Measurements from ENCODE around the gene ZNF346. TPM values are rescaled to one million over a fixed set of nuclear protein-coding genes. Genes with fewer than 3 reads are reported as not detected.

ZNF346 gene
- total and polyA plus RNA-seq, 10 of the 15 experiments (the other 5 are each of a cell fraction or from before 2014, with no cell fraction given) = 6.5 to 30.2 (median 24.0) TPM

DNA sequence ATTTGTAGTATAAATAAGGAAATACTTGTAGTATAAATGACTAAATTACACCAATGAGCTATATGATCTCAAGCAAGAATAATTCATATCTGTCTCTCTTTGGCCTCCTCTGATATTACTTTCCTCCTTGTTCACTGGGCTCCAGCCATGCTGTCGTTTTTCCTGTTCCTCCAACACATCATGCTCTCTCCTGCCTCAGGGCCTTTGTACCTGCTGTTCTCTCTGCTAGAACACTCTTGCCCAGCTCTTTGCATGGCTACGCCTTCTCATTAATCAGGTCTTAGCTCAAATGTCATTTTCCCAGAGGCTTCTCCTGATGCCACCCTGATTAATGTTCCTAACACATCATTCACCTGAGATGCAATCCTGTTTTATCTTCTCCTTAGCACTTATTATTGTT, 2.5 kb upstream of the ZNF346 start (continued):
- TF ChIP-seq ZNF24 (IDR thresholded peaks at IDR 0.05) (no peak), BACH1 (IDR thresholded peaks at IDR 0.05; ENCODE audit: borderline replicate concordance) (no peak), NR2F1 (conservative IDR thresholded peaks at IDR 0.05) (no peak), FOXK2 (IDR thresholded peaks at IDR 0.05) (no peak), TCF7 (IDR thresholded peaks at IDR 0.05; ENCODE audit: borderline replicate concordance) (no peak), ZBED1 (IDR thresholded peaks at IDR 0.05; ENCODE audit: borderline replicate concordance) (no peak), ZNF217 (IDR thresholded peaks at IDR 0.05) (no peak), FOS (IDR thresholded peaks at IDR 0.05; ENCODE audit: borderline replicate concordance, extremely low read depth, insufficient read length) (no peak), SP1 (IDR thresholded peaks at IDR 0.05; ENCODE audit: low read depth, low read length) (no peak), CREM (IDR thresholded peaks at IDR 0.05; ENCODE audit: low read depth) (no peak), TCF3 (IDR thresholded peaks at IDR 0.05; ENCODE audit: borderline replicate concordance, insufficient read depth, low read depth, low read length) (no peak)
- TF ChIP-seq, protein P1, sequence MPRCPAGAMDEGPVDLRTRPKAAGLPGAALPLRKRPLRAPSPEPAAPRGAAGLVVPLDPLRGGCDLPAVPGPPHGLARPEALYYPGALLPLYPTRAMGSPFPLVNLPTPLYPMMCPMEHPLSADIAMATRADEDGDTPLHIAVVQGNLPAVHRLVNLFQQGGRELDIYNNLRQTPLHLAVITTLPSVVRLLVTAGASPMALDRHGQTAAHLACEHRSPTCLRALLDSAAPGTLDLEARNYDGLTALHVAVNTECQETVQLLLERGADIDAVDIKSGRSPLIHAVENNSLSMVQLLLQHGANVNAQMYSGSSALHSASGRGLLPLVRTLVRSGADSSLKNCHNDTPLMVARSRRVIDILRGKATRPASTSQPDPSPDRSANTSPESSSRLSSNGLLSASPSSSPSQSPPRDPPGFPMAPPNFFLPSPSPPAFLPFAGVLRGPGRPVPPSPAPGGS (IDR thresholded peaks at IDR 0.05; ENCODE audit: borderline replicate concordance, insufficient read depth, low read depth, low read length, poor library complexity, severe bottlenecking) = no peak
- TF ChIP-seq, protein P2, sequence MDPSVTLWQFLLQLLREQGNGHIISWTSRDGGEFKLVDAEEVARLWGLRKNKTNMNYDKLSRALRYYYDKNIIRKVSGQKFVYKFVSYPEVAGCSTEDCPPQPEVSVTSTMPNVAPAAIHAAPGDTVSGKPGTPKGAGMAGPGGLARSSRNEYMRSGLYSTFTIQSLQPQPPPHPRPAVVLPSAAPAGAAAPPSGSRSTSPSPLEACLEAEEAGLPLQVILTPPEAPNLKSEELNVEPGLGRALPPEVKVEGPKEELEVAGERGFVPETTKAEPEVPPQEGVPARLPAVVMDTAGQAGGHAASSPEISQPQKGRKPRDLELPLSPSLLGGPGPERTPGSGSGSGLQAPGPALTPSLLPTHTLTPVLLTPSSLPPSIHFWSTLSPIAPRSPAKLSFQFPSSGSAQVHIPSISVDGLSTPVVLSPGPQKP (IDR thresholded peaks at IDR 0.05; ENCODE audit: low read depth, low read length) = no peak
